ENCODE measurements around the gene GPR78.

GRCh38 chr4:8552581-8553205 is 27.5 kb upstream of the GPR78 start:
- TF ChIP-seq CTCF (IDR thresholded peaks at IDR 0.05) (no peak), EZH2 (IDR thresholded peaks at IDR 0.05) (no peak), EZH2phosphoT487 (IDR thresholded peaks at IDR 0.05) (no peak)

Data from neural progenitor cell (in vitro differentiated cells).